Prostate gland (tissue), 2 donors: ENCODE results near the gene KLF15.

Experiments
- CTCF ChIP-seq, 4 experiments: fragments of 200-600 bp in 2 of 4; fragments of 450-650 bp in 2 of 4; sonication (generic) in 2 of 4; IDR thresholded peaks; 1 replicate in 3 of 4; 2 replicates in 1 of 4; pipeline ENCODE4 v1.5.1; 2016 to 2019; ENCODE audit warnings: antibody characterized with exemption in 4 of 4, mild to moderate bottlenecking in 2 of 4, moderate library complexity in 2 of 4
- POLR2A ChIP-seq: fragments of 450-650 bp; IDR thresholded peaks from one replicate; pipeline ENCODE4 v1.6.1; 2016; ENCODE audit warnings: antibody characterized with exemption, mild to moderate bottlenecking

GRCh38 chr3:126339466-126339865 lies 17.7 kb downstream of the KLF15 start:
- TF ChIP-seq POLR2A: no peak
- TF ChIP-seq CTCF (IDR thresholded peaks at IDR 0.05): no peak
